HG03457 (cell line): ENCODE measurements around the gene KIAA1210.
"Not testable (repeated sequence)": the region's sequence is repeated elsewhere in the genome, so short reads cannot be mapped to it uniquely, and the experiment has no call there.

Experiments used
- ATAC-seq: cut with Tn5 transposase; IDR thresholded peaks from one replicate; pipeline ENCODE4 v1.9.1; 2021; ENCODE audit warnings: moderate number of reproducible peaks; ENCODE audit not compliant: unreplicated experiment

KIAA1210 gene

GRCh38 chrX:119040432-119040831 lies 87.2 kb downstream of the KIAA1210 start:
- ATAC-seq: no peak

DNA sequence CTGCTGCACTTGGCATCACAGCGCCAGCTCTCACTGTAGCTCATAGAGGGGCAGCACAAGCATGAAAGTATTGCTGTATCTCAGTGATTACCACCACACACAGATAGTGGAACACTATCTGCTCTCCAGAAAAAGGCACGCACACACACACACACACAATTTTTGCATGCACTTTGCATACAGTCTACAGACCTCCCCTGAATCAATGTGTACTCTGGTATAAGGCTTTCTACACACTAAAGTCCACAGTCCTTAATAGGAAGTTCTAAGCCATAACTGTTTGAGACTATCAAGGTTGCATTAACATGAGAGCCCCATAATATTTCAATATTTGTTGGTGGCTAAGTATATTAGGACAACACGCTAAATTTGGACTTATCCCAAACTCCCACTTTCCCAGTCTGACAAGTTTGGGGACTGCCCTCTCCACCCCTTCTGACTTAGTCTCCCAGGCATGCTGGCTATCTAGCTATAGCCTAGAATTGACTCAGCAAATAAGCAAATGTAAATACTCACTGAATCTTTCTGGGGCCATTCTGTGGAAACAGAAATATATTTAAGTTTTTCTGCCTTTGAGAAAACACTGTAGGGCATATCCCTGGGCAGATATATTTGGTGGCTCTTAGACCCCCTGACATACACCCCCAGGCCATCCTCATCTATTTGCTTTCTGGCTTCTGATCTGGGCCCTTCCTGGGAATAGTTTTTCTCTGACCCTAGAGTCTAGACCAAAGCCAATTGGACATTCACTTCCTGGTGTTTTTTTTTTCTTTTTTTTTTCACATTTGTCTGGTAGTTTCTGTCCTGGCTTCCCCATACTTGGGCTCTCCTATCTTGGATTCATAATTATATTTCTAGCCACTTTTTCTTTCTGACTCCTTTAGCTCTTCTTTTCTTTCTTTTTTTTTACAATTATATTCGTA lies 91.2 kb downstream of the KIAA1210 start:
- no peak for ATAC-seq

GRCh38 chrX:119030990-119031389 lies 96.6 kb downstream of the KIAA1210 start:
- ATAC-seq: no peak

GRCh38 chrX:119029656-119030055 lies 98.0 kb downstream of the KIAA1210 start:
- not testable (repeated sequence) for ATAC-seq

GRCh38 chrX:119028733-119029330 lies 98.8 kb downstream of the KIAA1210 start:
- no peak for ATAC-seq
